Raji (cell line): ENCODE measurements around the gene CDH12.

Source experiments
- POLR2A ChIP-seq: IDR thresholded peaks from 2 replicates; pipeline ENCODE4 v1.6.1; 2011; ENCODE audit warnings: low read depth, low read length, control low read depth; ENCODE audit not compliant: insufficient read depth

Gene CDH12

GRCh38 chr5:22615964-22616363 is 237.2 kb downstream of the CDH12 start:
- TF ChIP-seq POLR2A = no peak

GRCh38 chr5:22614486-22615094 is 238.6 kb downstream of the CDH12 start:
- TF ChIP-seq POLR2A = no peak

- no peak for TF ChIP-seq POLR2A
Observed at GRCh38 chr5:22612928-22613327, 240.2 kb downstream of the CDH12 start.

- no peak for TF ChIP-seq POLR2A
Observed at GRCh38 chr5:22611327-22611726, 241.8 kb downstream of the CDH12 start.

GRCh38 chr5:22605473-22605872 is 247.7 kb downstream of the CDH12 start:
- TF ChIP-seq POLR2A = no peak

- no peak for TF ChIP-seq POLR2A
Observed at GRCh38 chr5:22604711-22605110, 248.4 kb downstream of the CDH12 start.

- no peak for TF ChIP-seq POLR2A
Observed at GRCh38 chr5:22598796-22599195, 254.3 kb downstream of the CDH12 start.

- TF ChIP-seq POLR2A = no peak
Observed at GRCh38 chr5:22596404-22596970, 256.7 kb downstream of the CDH12 start.

- no peak for TF ChIP-seq POLR2A
Observed at GRCh38 chr5:22594491-22594890, 258.7 kb downstream of the CDH12 start.

GRCh38 chr5:22593592-22593991 is 259.6 kb downstream of the CDH12 start:
- TF ChIP-seq POLR2A = no peak

GRCh38 chr5:22591461-22591860 is 261.7 kb downstream of the CDH12 start:
- TF ChIP-seq POLR2A = no peak

- TF ChIP-seq POLR2A = no peak
Observed at GRCh38 chr5:22590677-22591268, 262.4 kb downstream of the CDH12 start.

- TF ChIP-seq POLR2A = no peak
Observed at GRCh38 chr5:22577711-22578110, 275.4 kb downstream of the CDH12 start.

GRCh38 chr5:22577006-22577405 is 276.1 kb downstream of the CDH12 start:
- TF ChIP-seq POLR2A = no peak

GRCh38 chr5:22572941-22573340 is 280.2 kb downstream of the CDH12 start:
- TF ChIP-seq POLR2A = no peak

- TF ChIP-seq POLR2A = no peak
Observed at GRCh38 chr5:22567983-22568382, 285.2 kb downstream of the CDH12 start.

GRCh38 chr5:22560147-22560546 is 293.0 kb downstream of the CDH12 start:
- TF ChIP-seq POLR2A = no peak
